ENCODE measurements around the gene MICALL2. TPM values are rescaled to one million over a fixed set of nuclear protein-coding genes. Genes with fewer than 3 reads are reported as not detected.
A peak's percentile ranks its signal among the peaks of the same experiment; 100 is the strongest.

MICALL2 gene
- total RNA-seq = 10 to 100 TPM in 3 of 8 experiments, 1 to 10 TPM in 5; 1.4 to 16.7 (median 6.5) TPM

- ATAC-seq (replicated peaks in 6 of 8) = peak; percentile 9 to 52 (median 42)
- peak within 1 kb of the TSS; percentile 63 to 85 (median 68) for H3K4me3 ChIP-seq
- H3K4me1 ChIP-seq (replicated peaks in 1 of 2) = peaks cover 6 to 10% of the 10 kb centered on the region in 2 donors
- in situ Hi-C loops (cut with MboI; ENCODE audit: low pct_unique_long_range_greater_than_20kb in 2 of 9, low sequenced_read_pairs in 9 of 9, unreplicated experiment in 9 of 9) = no loop called here
- no peak within 1 kb of the TSS for H3K27ac ChIP-seq
- WGBS, 10 experiments = 0 to 3% (median 0%) methylated on average over 1 to 13 of the region's 69 CpGs; no CpG with 5 or more reads in 6 of the 10 experiments
Measured at GRCh38 chr7:1458683-1459511, at the start of gene MICALL2. Gene MICALL2 (minus strand): TSS chr7:1459470. CDS start chr7:1459326, 144 bp downstream.

- Histone ChIP-seq H3K4me1 (replicated peaks in 1 of 2) (peaks cover under 1 to 12% of the 10 kb centered on the region in 2 donors), H3K27ac (no peak overlapping the region), H3K4me3 (no peak overlapping the region)
- 63 to 100% (median 83%) methylated on average over 1 to 6 of the region's 10 CpGs; no CpG with 5 or more reads in 3 of the 10 experiments for WGBS, 10 experiments
- ATAC-seq (replicated peaks in 6 of 8) = no peak
- in situ Hi-C loops (cut with MboI; ENCODE audit: low pct_unique_long_range_greater_than_20kb in 2 of 9, low sequenced_read_pairs in 9 of 9, unreplicated experiment in 9 of 9) = no loop called here
Measured at GRCh38 chr7:1508277-1508758, 49.0 kb upstream of the MICALL2 start.

- Histone ChIP-seq H3K4me3 (no peak overlapping the region), H3K27ac (no peak overlapping the region), H3K4me1 (replicated peaks in 1 of 2) (peaks cover 5 to 16% of the 10 kb centered on the region in 2 donors)
- 73 to 88% (median 85%) methylated on average over 3 to 8 of the region's 35 CpGs; no CpG with 5 or more reads in 7 of the 10 experiments for WGBS, 10 experiments
- in situ Hi-C loops (cut with MboI; ENCODE audit: low pct_unique_long_range_greater_than_20kb in 2 of 9, low sequenced_read_pairs in 9 of 9, unreplicated experiment in 9 of 9) = no loop called here
- peak in 2 of 8 experiments; percentile 11 to 65 for ATAC-seq (replicated peaks in 6 of 8)
Measured at GRCh38 chr7:1505731-1506550, 46.7 kb upstream of the MICALL2 start.

- Histone ChIP-seq H3K27ac (peak within 1 kb of the TSS; percentile 30 to 74), H3K4me3 (peak within 1 kb of the TSS; percentile 71 to 98 (median 89)), H3K4me1 (replicated peaks in 1 of 2) (peaks cover 5 to 16% of the 10 kb centered on the region in 2 donors)
- WGBS, 10 experiments = 0 to 1% (median 0%) methylated on average over 1 to 31 of the region's 118 CpGs; no CpG with 5 or more reads in 6 of the 10 experiments
- peak; percentile 84 to 97 (median 91) for ATAC-seq (replicated peaks in 6 of 8)
- in situ Hi-C loops (cut with MboI; ENCODE audit: low pct_unique_long_range_greater_than_20kb in 2 of 9, low sequenced_read_pairs in 9 of 9, unreplicated experiment in 9 of 9) = no loop called here
Measured at GRCh38 chr7:1503816-1504775, 44.8 kb upstream of the MICALL2 start, which contains the start of gene INTS1. Gene INTS1 (minus strand): TSS chr7:1504389. CDS start chr7:1503960, 429 bp downstream.

- H3K27ac ChIP-seq = no peak overlapping the region
- in situ Hi-C loops (cut with MboI; ENCODE audit: low pct_unique_long_range_greater_than_20kb in 2 of 9, low sequenced_read_pairs in 9 of 9, unreplicated experiment in 9 of 9) = no loop called here
- 7 to 100% (median 40%) methylated on average over 1 to 4 of the region's 24 CpGs; no CpG with 5 or more reads in 3 of the 10 experiments for WGBS, 10 experiments
- peak overlapping the region; percentile 71 to 98 (median 89) for H3K4me3 ChIP-seq
- H3K4me1 ChIP-seq (replicated peaks in 1 of 2) = peaks cover 5 to 16% of the 10 kb centered on the region in 2 donors
- ATAC-seq (replicated peaks in 6 of 8) = peak in 1 of 8 experiments; percentile 2
Measured at GRCh38 chr7:1503390-1503789, 44.1 kb upstream of the MICALL2 start.

- Histone ChIP-seq H3K4me1 (replicated peaks in 1 of 2) (peaks cover 5 to 16% of the 10 kb centered on the region in 2 donors), H3K27ac (no peak overlapping the region), H3K4me3 (peak overlapping the region in 3 of 5 donors; percentile 80 to 98 (median 97))
- in situ Hi-C loops (cut with MboI; ENCODE audit: low pct_unique_long_range_greater_than_20kb in 2 of 9, low sequenced_read_pairs in 9 of 9, unreplicated experiment in 9 of 9) = no loop called here
- 48 to 96% (median 77%) methylated on average over 3 to 13 of the region's 20 CpGs; no CpG with 5 or more reads in 4 of the 10 experiments for WGBS, 10 experiments
- ATAC-seq (replicated peaks in 6 of 8) = no peak
Measured at GRCh38 chr7:1502845-1503244, 43.6 kb upstream of the MICALL2 start.

GRCh38 chr7:1501487-1502270, 42.4 kb upstream of the MICALL2 start:
- in situ Hi-C loops (cut with MboI; ENCODE audit: low pct_unique_long_range_greater_than_20kb in 2 of 9, low sequenced_read_pairs in 9 of 9, unreplicated experiment in 9 of 9) = no loop called here
- no peak overlapping the region for H3K4me3 ChIP-seq
- no peak overlapping the region for H3K27ac ChIP-seq
- peaks cover 5 to 16% of the 10 kb centered on the region in 2 donors for H3K4me1 ChIP-seq (replicated peaks in 1 of 2)
- WGBS, 10 experiments = 70 to 100% (median 94%) methylated on average over 1 to 12 of the region's 21 CpGs; no CpG with 5 or more reads in 4 of the 10 experiments
- ATAC-seq (replicated peaks in 6 of 8) = no peak

GRCh38 chr7:1500064-1500807, 41.0 kb upstream of the MICALL2 start:
- Histone ChIP-seq H3K27ac (no peak overlapping the region), H3K4me3 (no peak overlapping the region), H3K4me1 (replicated peaks in 1 of 2) (peaks cover 5 to 10% of the 10 kb centered on the region in 2 donors)
- no peak for ATAC-seq (replicated peaks in 6 of 8)
- in situ Hi-C loops (cut with MboI; ENCODE audit: low pct_unique_long_range_greater_than_20kb in 2 of 9, low sequenced_read_pairs in 9 of 9, unreplicated experiment in 9 of 9) = no loop called here
- 40 to 100% (median 96%) methylated on average over 1 to 4 of the region's 34 CpGs; no CpG with 5 or more reads in 7 of the 10 experiments for WGBS, 10 experiments

GRCh38 chr7:1499367-1500029, 40.2 kb upstream of the MICALL2 start:
- Histone ChIP-seq H3K4me1 (replicated peaks in 1 of 2) (peaks cover 5% of the 10 kb centered on the region in 2 donors), H3K27ac (no peak overlapping the region), H3K4me3 (no peak overlapping the region)
- WGBS, 10 experiments = 80 to 100% (median 90%) methylated on average over 1 to 5 of the region's 33 CpGs; no CpG with 5 or more reads in 6 of the 10 experiments
- in situ Hi-C loops (cut with MboI; ENCODE audit: low pct_unique_long_range_greater_than_20kb in 2 of 9, low sequenced_read_pairs in 9 of 9, unreplicated experiment in 9 of 9) = no loop called here
- ATAC-seq (replicated peaks in 6 of 8) = no peak

- WGBS, 10 experiments = no CpG with 5 or more reads among the region's 62 CpGs
- in situ Hi-C loops (cut with MboI; ENCODE audit: low pct_unique_long_range_greater_than_20kb in 2 of 9, low sequenced_read_pairs in 9 of 9, unreplicated experiment in 9 of 9) = no loop called here
- no peak overlapping the region for H3K27ac ChIP-seq
- H3K4me3 ChIP-seq = no peak overlapping the region
- H3K4me1 ChIP-seq (replicated peaks in 1 of 2) = peaks cover 5% of the 10 kb centered on the region in 2 donors
- ATAC-seq (replicated peaks in 6 of 8) = no peak
Measured at GRCh38 chr7:1498370-1499305, 39.4 kb upstream of the MICALL2 start.
